ENCODE measurements around the gene S100A16.
A peak's percentile ranks its signal among the peaks of the same experiment; 100 is the strongest.
"Not testable (repeated sequence)": the region's sequence is repeated elsewhere in the genome, so short reads cannot be mapped to it uniquely, and the experiment has no call there.

S100A16 gene

GRCh38 chr1:153612755-153613331 is at the start of gene S100A16:
TSS of gene S100A16 (minus strand) at chr1:153613137. CDS start at chr1:153608151, 4,986 bp downstream.
- no peak for DNase-seq

- no peak for DNase-seq
Measured at GRCh38 chr1:153662269-153662668, 49.3 kb upstream of the S100A16 start.

- DNase-seq, result no peak
Measured at GRCh38 chr1:153661111-153661708, 48.3 kb upstream of the S100A16 start.

- no peak for DNase-seq
Measured at GRCh38 chr1:153659656-153660055, 46.7 kb upstream of the S100A16 start.

- DNase-seq, result no peak
Measured at GRCh38 chr1:153659175-153659534, 46.2 kb upstream of the S100A16 start.

GRCh38 chr1:153658400-153659174 is 45.6 kb upstream of the S100A16 start, which contains the start of gene SNAPIN:
TSS of gene SNAPIN (plus strand) at chr1:153658703. CDS start at chr1:153658744, 41 bp downstream.
- peak; percentile 86 to 89 for DNase-seq

GRCh38 chr1:153655333-153655732 is 42.4 kb upstream of the S100A16 start:
- DNase-seq, result no peak

- no peak for DNase-seq
Measured at GRCh38 chr1:153652805-153653500, 40.0 kb upstream of the S100A16 start.

- no peak for DNase-seq
Measured at GRCh38 chr1:153651771-153652170, 38.8 kb upstream of the S100A16 start.

- DNase-seq, result no peak
Measured at GRCh38 chr1:153649863-153650235, 36.9 kb upstream of the S100A16 start.

GRCh38 chr1:153649137-153649862 is 36.4 kb upstream of the S100A16 start:
- DNase-seq, result no peak

- DNase-seq, result no peak
Measured at GRCh38 chr1:153648000-153648643, 35.2 kb upstream of the S100A16 start.

GRCh38 chr1:153647346-153647714 is 34.4 kb upstream of the S100A16 start:
- no peak for DNase-seq

- no peak for DNase-seq
Measured at GRCh38 chr1:153646672-153647345, 33.9 kb upstream of the S100A16 start.

- DNase-seq, result no peak
Measured at GRCh38 chr1:153643816-153644215, 30.9 kb upstream of the S100A16 start.

GRCh38 chr1:153643100-153643499 is 30.2 kb upstream of the S100A16 start:
- no peak for DNase-seq

- DNase-seq, result no peak
Measured at GRCh38 chr1:153642161-153642560, 29.2 kb upstream of the S100A16 start.

GRCh38 chr1:153640861-153641260 is 27.9 kb upstream of the S100A16 start:
- no peak for DNase-seq

- DNase-seq, result not testable (repeated sequence)
Measured at GRCh38 chr1:153640213-153640612, 27.3 kb upstream of the S100A16 start.

- no peak for DNase-seq
Measured at GRCh38 chr1:153639280-153639679, 26.3 kb upstream of the S100A16 start.

- no peak for DNase-seq
Measured at GRCh38 chr1:153638261-153638660, 25.3 kb upstream of the S100A16 start.

- DNase-seq, result no peak
Measured at GRCh38 chr1:153636312-153636711, 23.4 kb upstream of the S100A16 start.
